GM18519 (cell line): ENCODE measurements around the gene KIF4A.
"Not testable (repeated sequence)": the region's sequence is repeated elsewhere in the genome, so short reads cannot be mapped to it uniquely, and the experiment has no call there.

Source experiments
- ATAC-seq: cut with Tn5 transposase; IDR thresholded peaks from one replicate; pipeline ENCODE4 v1.9.1; 2021; ENCODE audit warnings: mild to moderate bottlenecking, moderate library complexity; ENCODE audit not compliant: unreplicated experiment, low FRiP score

Gene KIF4A, protein sequence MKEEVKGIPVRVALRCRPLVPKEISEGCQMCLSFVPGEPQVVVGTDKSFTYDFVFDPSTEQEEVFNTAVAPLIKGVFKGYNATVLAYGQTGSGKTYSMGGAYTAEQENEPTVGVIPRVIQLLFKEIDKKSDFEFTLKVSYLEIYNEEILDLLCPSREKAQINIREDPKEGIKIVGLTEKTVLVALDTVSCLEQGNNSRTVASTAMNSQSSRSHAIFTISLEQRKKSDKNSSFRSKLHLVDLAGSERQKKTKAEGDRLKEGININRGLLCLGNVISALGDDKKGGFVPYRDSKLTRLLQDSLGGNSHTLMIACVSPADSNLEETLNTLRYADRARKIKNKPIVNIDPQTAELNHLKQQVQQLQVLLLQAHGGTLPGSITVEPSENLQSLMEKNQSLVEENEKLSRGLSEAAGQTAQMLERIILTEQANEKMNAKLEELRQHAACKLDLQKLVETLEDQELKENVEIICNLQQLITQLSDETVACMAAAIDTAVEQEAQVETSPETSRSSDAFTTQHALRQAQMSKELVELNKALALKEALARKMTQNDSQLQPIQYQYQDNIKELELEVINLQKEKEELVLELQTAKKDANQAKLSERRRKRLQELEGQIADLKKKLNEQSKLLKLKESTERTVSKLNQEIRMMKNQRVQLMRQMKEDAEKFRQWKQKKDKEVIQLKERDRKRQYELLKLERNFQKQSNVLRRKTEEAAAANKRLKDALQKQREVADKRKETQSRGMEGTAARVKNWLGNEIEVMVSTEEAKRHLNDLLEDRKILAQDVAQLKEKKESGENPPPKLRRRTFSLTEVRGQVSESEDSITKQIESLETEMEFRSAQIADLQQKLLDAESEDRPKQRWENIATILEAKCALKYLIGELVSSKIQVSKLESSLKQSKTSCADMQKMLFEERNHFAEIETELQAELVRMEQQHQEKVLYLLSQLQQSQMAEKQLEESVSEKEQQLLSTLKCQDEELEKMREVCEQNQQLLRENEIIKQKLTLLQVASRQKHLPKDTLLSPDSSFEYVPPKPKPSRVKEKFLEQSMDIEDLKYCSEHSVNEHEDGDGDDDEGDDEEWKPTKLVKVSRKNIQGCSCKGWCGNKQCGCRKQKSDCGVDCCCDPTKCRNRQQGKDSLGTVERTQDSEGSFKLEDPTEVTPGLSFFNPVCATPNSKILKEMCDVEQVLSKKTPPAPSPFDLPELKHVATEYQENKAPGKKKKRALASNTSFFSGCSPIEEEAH

DNA sequence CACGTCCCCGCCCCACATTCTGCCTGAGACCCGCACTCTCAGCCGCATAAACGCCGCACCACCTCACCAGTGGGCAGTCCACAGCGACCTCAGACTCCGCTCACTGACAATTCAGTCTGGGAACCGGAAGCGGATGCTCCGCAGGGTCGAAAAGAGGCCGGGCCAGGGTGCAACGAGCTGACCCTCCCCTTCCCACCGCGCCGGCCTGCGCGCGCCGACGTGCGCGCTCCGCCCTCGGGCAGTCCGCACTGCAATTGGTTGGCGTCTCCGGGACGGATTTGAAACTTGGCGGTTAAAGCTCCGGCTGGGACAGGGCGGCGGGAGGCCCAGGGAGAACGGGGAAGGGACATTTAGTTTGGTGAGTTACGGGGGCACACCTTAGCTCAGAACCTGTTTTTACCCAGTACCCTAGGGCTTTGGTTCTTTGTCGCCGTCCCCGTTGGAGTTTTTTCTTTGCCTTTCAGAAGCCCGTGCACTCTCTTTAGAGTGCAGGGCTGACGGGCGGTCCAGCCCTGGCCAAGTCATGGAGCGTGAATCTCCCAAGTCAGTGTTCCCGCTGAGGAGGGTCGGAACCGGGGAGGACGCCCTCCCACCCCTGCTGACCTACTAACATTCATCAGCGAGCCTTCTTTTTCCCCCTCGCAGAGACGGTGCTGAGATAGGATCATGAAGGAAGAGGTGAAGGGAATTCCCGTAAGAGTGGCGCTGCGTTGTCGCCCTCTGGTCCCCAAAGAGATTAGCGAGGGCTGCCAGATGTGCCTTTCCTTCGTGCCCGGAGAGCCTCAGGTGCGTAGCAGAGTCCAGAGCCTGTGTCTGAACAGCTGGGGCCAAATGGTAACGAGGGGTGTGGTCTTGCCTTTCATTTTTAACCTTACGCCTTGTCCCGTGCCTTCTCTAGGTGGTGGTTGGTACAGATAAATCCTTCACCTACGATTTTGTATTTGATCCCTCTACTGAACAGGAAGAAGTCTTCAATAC lies at the start of gene KIF4A, which contains the start of gene PDZD11:
TSS of gene KIF4A (plus strand) at position 312 of the 978 bp plus-strand sequence. CDS start at position 667, 355 bp downstream.
TSS of gene PDZD11 (minus strand) at position 135 of the 978 bp plus-strand sequence. CDS start 586 bp downstream, outside the sequence.
- peak; percentile 97 for ATAC-seq

DNA sequence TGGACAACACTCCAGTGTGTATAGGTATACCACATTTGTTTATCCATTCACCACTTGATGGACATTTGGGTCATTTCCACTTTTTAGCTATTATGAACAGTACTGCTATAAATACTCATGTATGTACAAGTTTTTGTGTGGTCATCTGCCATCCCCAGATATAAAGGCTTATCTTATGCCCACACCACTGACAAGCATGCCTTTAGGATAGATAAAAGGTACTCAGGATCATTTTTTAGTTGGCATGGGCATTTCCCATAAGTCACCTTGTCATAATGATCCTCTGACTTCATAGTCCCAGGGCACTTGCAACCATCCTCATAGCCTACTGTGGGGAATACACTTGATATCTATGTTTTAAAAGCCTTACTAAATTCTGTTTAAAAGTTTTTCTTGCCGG lies 49.2 kb upstream of the KIF4A start:
- no peak for ATAC-seq

DNA sequence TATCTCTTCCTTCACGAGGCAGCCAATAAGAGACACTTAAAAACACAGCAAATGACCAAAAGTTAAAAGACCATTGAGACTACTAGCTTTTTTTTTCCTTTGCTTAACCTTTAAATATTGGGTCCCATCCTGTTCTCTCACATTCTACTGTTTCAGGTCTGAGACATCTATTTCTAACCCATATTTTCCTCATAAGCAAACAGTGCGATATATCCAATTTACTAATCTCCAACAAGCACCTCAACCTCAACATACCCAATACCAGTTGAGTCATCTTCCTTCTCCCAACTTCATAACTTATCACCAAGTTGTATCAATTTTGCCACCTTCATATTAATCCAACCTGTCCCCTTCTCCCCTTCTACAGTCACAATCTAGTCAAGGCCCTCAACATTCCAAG lies 48.4 kb upstream of the KIF4A start:
- ATAC-seq: no peak

DNA sequence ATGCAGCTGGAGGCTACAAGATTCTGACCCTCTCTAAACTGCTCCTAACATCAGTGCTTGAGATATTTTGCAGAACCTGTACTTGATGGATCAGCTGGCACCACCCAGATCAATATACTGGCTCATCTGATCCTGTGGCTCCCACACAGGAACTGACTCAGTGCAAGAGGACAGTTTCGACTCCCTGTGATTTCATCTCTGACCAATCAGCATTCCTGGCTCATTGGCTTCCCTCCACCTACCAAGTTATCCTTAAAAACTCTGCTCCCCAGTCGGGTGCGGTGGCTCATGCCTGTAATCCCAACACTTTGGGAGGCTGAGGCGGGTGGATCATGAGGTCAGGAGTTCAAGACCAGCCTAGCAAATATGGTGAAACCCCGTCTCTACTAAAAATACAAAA lies 46.3 kb upstream of the KIF4A start:
- ATAC-seq: not testable (repeated sequence)

DNA sequence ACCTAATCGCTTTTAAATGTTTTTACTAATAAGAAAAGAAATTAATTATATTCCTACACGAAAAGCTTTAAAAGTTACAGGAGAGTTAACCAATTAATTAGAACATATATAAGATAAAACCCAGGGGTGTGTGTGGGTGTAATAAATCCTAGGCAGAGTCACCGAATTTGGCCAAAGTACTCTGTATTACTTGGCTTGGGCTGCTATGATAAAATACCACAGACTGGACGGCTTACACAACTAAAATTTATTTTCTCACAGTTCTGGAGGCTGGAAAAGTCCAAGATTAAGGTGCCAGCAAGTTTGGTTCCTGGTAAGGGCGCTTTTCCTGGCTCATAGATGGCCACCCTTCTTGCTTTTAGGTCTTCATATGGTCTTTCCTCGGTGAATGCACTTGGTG lies 45.0 kb upstream of the KIF4A start:
- ATAC-seq: no peak

DNA sequence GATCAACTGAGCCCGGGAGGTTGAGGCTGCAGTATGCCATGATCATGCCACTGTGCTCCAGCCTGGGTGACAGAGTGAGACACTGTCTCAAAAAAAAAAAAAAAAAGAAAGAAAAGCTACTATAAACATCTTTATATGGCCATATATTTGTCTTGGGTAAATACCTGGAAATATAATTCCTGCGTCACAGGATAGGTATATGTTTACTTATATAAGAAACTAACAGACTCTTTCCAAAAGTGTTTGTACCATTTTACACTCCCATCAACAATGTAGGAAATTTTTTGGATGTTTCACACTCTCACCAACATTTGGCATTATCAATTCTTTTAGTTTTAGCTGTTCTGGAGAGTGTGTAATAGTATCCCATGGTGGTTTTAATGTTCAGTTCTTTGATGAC lies 42.7 kb upstream of the KIF4A start:
- ATAC-seq: no peak

DNA sequence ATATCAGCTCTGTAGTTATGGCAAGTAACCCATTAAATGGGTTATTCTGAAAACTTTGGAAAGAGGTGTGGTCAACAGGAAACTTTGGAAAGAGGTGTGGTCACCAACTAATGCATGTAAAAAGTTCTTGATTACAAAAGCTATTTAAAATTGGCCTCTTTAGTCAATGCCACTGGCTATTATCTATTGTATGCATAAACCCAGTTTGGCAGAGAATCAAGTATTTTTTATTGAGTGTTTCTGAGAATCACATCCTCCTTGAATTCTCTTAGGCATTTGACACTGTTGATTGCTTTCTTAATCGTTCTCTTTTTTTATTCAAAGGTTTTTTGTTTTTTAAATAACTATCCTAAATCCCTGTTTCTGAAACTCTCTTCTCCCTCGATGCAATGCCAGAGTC lies 37.4 kb upstream of the KIF4A start:
- no peak for ATAC-seq

DNA sequence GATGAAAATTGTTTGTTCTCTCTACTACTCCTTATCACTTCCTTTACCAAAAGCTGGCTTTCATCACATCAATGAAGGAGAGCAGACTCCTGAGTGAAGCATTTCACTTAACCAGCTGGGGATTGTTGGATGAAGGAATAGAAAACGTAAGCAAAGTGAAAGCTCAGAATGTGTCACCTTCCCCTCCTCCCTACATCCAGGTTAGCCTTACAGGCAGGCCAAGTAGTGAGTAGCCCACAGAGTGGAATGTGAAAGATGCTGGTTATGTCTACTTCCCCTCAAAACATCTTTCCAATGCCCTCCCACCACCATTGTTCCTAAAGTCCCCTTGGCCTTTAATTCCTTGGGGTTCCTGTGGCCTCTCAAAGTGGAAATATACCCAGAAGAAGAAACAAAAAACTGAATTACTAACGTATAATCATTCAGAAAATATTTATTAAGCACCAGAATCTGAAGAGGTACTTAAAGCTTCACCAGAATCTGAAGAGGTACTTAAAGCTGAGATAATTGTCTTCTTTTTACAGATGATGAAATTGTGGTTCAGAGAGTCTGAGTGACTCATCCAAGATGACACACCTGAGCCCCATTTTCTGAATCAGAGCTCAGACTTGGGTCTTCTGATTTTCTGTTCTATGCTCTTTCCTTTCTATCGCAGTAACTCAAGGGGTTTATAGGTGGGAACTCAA lies 36.4 kb upstream of the KIF4A start:
- no peak for ATAC-seq

DNA sequence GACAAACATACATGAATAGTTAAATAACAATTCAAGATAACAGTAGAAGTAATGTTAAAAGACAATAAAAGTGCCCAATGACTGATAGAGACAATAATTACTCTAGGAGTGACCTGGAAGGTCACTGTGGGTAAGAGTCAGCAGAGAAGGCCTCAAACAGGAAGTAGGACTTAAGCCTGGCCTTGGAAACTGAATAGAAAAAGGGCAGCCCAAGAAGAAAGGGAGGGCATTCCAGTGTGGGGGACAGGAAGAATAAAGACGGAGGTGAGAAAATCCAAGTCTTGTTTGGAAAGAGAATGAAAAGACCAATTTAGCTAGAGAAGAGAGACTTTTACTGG lies 35.9 kb upstream of the KIF4A start:
- no peak for ATAC-seq

DNA sequence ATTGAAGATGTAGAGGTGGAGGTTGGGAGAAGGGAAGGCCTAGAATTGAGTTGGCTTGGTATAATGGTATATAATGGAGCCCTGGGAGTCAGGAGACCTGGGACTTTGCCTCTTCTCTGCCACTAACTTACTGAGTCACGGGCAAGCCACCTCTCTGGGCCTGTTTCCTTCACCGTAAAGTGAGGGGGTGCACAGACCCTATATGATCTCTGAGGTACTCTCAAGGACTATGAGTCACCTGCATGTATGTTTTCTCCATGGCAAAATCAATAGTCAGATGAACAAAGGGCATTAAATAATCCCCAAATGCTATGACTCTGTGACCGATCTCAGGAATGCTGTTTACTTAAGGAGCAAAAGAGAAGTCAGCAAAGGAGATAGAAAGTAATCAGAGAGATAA lies 35.0 kb upstream of the KIF4A start:
- ATAC-seq: no peak

DNA sequence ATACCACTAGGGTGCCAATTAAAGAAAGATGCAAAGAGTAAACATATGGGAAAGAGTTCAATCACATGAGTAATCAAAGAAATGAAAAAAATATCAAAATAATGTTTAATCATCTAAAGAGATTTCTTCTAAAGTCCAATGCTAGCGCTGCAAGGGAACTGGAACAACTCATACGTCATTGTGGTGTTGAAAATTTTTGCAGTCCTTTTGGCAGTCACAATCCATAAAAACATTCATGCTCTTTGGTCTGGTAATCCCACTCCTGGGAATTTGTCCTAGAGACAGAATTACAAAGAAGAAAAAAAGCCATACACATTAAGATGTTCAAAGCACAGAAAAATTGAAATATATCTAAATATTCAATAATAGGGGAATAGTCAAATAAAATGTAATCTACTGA lies 34.5 kb upstream of the KIF4A start:
- ATAC-seq: no peak

DNA sequence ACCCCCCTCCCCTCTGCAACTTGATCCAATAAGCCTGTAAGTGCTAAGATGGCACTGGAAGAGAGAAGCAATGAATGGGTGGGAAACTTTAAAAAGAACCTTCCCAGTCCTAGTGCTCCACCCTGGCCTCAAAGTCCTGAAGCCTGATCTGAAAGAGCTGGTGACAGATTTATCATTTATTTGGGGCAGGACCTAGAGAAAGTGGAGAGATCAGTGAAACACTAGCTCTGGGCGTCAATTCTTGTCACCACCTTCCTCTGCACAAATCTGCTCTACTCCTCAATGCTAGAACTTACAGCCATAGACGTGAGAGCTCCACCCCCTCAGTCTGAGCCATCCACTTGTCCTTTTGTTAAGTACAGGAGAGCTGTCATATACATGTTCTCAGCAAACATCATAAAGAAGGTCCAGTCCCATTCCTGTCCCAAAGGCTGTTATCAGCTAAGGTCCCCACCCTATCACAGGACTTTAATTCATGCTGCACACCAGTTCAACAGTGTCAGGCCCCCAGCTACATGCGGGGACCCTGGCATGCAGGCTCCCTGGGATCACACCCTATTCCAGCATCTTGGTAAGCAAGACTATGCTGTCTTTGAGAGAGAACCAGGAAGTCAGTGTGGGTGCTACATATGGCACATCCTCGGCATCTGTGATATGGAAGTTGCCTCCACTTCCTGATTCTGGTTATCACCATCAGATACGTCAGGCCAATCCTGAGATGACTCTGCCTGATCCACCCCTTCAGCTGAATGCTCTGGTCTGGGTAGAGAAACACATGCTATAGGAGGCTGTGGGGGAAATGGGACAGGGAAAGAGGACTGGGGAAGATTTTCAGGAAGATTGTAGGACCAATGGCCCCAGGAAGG lies 32.2 kb upstream of the KIF4A start:
- no peak for ATAC-seq

DNA sequence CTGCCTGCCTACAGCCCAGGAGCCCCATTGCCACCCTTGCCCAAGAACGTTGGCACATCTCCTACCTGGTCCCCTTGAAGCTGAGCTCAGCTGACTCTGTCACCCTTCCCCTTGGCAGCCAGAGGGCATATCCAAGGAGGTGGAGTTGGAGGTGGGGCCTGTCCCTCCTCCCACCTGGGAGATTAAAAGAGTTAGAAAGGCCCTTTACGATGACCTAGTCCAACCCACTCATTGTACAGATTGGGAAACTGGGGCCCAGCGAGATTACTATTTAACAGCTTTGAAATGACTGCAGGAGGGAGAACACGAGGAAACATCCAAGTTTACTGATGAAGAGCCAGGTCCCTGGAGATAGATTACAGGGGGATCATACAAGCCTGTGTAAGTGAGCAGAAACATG lies 29.8 kb upstream of the KIF4A start, which contains the start of gene P2RY4:
TSS of gene P2RY4 (minus strand) at position 101 of the 400 bp plus-strand sequence. CDS start 580 bp downstream, outside the sequence.
- no peak for ATAC-seq

DNA sequence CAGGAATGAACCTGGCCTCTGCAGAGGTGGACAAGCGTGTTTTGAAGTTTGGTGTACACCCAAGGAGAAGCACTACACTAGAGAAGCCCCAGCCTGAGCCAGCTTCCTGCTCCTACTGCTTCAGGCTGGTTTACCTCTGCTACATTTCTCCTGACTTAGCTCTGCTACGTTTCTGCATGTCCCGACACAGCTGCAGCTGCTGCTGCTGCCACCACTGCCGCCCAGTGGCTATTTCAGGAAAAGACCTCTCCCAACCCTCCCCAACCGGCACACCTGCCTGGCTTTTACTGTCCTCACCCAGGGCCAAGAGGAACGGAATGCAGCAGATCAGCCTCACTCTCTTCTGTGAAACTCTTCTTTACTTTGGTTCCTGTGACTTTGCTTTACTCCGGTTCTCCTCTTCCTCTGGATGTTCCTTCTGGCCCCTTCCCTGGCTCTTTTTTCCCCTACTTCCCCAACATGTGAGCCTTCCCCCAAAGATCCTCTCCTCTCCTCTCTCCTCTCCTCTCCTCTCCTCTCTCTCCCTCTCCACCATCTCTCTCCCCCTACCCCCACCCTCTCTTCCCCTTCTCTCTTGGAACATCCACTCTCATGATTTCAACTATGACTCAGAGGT lies 26.8 kb upstream of the KIF4A start:
- peak; percentile 76 for ATAC-seq

DNA sequence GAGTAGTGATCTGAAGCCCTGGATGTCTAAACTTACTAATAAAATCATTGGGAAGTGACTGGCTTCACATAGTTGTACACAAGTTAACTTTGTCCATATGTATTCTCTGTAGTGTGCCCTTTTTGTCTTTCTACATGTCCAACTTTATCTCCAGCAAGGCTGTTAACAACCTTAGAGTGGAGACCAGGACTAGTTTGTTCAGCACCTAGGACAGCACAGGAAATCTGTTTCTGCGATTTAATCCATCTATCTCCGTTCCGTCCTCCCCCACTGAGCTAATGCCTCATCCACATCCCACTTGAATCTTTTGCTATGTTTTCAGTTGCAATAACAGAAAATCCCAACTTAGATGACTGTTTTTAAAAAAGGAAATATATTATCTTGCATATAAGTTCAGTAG lies 25.1 kb upstream of the KIF4A start:
- ATAC-seq: no peak

DNA sequence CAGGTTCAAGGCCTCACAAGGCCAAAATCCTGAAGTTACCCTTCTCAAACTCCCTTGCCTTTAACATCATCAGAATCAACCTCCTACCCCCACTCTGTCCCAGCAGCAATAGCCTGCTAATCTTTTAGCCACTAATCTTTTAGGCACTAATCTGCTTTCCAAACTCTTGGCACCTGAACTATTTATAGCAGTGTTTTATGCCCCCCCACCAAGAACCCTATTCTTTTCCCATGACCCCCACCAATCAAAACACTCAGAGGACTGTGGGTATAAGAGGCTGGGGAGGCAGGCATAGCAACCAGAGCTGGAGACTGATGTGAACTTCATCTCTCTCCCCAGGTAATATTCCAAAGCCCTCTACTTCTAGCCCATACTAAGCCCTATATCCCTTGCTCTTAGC lies 21.9 kb upstream of the KIF4A start, which contains the start of gene ARR3:
TSS of gene ARR3 (plus strand) at position 301 of the 400 bp plus-strand sequence. CDS start 1,052 bp downstream, outside the sequence.
- ATAC-seq: no peak

DNA sequence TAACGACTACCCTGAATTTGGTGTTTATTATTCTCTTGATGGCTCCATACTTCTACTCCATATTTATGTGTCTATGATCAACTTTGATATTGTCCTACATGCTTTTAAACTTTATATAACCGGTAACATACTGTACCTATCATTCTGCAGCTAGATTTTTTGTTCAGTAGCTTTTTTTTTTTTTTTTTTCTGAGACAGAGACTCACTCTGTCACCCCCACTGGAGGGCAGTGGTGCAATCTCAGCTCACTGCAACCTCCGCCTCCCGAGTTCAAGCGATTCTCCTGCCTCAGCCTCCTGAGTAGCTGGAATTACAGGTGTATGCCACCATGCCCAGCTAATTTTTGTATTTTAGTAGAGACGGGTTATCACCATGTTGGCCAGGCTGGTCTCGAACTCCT lies 15.9 kb upstream of the KIF4A start:
- ATAC-seq: not testable (repeated sequence)
